NCI-H510A (cell line): ENCODE data around the gene ANKS1B.
"Not testable (repeated sequence)": the region's sequence is repeated elsewhere in the genome, so short reads cannot be mapped to it uniquely, and the experiment has no call there.

Source experiments
- DNase-seq: peaks from one replicate; lab custom pipeline; 2025; lab: John Stamatoyannopoulos, UW

ANKS1B gene

DNA sequence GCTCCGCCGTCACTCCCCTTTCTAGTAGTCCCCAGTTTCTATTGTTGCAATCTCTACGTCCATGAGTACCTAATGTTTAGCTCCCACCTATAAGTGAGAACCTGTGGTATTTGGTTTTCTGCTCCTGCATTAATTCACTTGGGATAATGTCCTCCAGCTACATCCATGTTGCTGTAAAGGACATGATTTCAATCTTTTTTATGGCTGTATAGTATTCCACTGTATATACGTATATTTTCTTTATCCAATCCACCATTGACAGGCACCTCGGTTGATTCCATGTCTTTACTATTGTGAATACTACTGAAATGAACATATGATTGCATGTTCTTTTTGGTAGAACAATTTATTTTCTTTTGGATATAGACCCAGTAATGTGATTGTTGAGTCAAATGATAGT is 114.7 kb downstream of the ANKS1B start:
- DNase-seq, result no peak

DNA sequence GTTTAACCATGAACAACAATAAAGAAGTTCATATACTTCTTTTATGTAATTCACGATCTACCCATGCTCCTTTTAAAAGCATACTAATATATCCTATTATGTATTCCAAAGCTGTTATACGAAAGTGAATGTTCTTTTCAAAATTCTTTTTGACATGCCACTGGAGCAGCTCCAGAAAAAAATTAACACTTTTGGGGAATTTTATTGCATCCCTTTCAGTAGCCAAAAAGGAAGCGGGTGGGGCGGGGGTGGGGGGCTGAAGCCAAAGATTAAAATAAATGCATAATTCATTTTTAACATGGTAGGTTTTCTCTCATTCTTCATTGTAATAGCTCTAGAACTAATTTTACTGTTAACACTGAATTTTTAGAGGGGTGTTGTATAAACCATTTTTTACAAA is 123.0 kb downstream of the ANKS1B start:
- DNase-seq, result no peak

- DNase-seq, result no peak
These were observed 125.6 kb downstream of the ANKS1B start for GRCh38 chr12:99859126-99859525.

DNA sequence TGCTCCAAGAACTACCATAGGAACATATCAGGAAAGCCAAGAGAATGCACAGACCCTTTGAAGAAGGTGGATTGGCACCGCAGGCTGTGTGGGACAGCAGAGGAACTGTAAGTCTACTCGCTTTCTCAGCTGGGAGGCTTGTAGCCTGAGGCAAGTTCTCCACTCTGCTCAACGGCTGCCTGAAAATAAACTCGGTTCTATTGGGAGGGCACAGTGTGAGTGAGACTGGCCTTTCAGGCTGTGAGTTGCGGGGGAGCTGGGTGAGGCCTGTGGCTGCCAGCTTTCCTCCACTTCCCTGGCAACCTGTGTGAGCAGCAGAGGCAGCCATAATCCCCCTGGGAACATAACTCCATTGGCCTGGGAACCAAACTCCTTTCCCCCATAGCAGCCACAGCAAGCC is 132.1 kb downstream of the ANKS1B start:
- DNase-seq, result no peak

DNA sequence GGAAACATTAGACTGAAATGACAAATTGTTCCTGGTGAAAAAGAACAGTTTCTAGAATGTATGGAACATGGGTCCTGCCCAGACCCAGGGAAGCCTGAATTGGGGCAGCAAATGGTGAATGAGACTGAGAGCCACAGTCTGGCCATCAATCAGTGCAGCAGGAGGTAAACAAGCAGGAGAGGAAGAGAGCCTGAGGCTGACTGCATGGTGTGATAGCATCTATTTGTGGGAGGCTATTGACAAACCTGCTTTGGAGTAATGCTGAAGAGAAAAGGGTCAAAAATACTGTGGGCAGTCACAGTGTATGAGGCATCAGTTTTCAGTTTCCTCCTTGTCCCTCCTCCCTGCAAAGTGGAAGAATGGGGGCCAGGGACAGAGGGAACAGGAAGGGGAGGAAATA is 136.8 kb downstream of the ANKS1B start:
- no peak for DNase-seq

DNA sequence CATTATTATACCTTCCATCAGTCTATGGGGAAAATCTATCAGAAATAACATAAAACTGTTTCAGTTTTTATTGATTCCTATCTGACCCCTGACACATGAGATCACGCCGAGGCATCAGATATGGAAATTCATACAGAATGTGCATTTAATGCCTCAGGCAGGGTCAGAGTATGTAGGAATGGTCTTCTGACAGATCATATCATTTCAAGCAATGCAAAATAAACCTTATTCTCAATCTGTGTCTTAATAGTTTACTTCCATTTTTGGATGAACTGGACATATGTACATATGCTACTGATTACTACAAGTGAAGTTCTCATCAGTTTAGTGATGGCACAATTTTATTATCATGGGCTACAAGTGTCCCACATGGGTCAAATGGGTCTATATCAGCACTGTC is 150.0 kb downstream of the ANKS1B start:
- DNase-seq, result no peak

DNA sequence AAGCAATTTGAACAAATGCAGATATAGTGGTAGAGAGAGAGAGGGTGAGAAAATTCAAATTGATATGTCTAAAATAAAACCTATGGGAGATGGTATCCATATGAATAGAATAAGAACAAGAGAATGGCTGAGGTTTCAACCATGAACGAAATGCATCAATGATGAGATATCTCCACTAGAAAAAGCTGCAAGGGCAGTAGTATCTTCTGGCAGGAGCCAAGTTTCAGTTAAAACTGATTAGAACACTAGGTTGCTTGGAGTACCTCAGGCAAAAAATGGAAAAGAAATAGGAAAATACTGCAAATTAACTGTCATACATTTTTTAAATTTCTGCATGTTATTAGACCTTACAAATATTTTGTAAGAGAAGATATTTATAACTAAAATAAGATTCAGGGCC is 151.3 kb downstream of the ANKS1B start:
- DNase-seq, result no peak

DNA sequence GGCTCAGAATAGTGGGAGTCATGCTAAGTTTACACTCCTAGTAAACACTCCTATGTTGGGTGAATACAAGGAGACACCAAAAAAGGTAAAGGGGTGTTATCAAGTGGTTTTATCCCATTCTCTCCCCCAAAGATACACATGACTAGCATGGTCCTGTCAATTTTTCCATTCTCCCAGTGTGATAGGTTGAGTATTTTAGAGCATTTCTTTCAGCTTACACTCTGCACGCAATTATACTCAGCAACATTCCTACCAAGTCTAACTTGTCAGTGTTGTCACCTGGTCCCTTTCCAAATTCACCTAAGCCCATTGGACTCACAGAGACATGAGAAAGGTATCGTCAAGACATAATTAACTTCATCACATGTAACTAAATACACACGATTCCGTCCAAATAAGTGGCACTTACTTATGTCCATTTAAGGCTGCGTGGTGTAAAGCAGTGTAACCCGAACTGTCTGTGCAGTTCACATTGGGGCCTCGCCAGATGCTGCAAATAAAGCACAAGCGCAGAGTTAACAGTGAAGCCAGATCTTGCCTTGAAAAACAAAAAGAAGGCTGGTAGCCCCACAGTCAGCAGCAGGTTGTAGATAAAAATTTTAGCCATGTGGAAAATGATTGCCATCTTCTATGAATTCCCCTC is 159.7 kb downstream of the ANKS1B start:
- DNase-seq, result no peak

- no peak for DNase-seq
These were observed 162.5 kb downstream of the ANKS1B start for GRCh38 chr12:99822273-99822672.

DNA sequence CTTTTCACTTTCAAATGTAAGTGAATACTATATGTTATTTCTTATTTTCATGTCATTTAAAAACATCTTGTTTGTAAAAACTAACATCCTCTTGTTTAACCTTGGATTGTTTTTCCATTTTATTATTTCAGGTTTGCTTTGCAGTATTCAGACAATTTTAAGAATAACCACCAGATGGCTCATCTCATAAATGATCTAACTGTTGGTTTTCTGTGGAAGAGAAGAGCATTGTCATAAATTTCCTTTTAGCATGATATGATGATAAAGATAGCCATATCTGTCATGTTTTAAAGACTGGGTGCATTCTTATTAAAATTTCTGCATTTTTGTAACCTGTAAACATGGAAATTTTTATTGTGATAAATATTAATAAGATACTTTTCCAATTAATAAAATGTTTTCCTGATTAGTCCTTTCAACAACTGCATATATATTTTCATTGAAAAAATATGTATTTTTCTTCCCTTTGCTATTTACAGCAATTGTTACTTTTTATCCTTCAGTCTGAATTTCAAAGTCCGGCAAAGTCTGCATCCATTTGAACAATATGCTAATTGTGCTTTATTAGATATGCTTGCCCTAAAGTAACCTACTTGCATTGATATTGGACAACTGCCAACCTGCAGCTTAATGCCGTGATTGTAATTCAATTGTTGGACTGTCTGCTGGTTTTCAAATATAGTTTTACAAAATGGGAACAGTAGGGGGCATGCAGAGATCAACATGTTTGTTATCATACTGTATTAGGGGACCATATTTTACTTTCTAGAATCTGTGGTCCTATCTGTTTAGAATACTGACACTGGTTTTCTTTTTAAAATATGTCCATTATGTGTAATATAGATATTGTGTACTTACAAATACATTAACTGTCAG is 173.8 kb downstream of the ANKS1B start:
- no peak for DNase-seq

DNA sequence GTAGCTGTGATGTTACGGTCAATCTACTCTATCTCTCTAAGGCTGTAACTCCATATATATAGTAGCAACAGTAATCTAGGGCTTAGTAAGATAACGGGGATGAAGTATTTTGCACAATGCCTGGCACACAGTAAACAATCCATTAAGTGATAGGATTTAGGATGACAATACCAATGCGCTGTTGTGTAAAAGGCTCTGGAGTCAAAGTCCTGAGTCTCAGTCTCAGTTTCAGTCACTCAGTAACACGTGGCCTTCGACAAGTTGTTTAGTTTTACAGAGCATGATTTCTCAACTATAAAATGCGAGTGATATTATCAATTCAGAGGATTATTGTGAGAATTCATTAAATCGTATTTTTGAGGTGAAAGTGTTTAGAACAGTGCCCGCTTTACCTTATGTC is 174.8 kb downstream of the ANKS1B start:
- no peak for DNase-seq

- DNase-seq, result no peak
These were observed 178.4 kb downstream of the ANKS1B start for GRCh38 chr12:99806304-99806703.

DNA sequence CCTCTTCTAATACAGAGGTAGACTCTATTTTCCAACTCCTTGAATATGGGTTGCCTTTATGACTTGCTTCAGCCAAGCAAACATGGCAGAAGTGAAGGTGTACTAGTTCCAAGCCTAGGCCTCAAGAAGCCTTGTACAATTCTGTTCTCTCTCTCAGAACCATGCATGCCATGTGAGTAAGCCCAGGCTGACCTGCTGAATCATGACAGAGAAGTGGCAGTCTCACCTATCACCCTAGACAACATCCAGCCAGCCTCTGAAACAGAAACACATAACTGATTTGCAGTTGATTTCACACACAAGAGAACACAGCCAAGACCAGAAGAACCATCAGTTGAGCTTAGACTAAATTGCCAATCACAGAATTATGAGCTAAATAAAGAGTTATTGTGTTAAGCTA is 180.0 kb downstream of the ANKS1B start:
- no peak for DNase-seq

GRCh38 chr12:99800605-99801004 is 184.1 kb downstream of the ANKS1B start:
- DNase-seq, result no peak

- not testable (repeated sequence) for DNase-seq
These were observed 186.8 kb downstream of the ANKS1B start for GRCh38 chr12:99797931-99798330.

DNA sequence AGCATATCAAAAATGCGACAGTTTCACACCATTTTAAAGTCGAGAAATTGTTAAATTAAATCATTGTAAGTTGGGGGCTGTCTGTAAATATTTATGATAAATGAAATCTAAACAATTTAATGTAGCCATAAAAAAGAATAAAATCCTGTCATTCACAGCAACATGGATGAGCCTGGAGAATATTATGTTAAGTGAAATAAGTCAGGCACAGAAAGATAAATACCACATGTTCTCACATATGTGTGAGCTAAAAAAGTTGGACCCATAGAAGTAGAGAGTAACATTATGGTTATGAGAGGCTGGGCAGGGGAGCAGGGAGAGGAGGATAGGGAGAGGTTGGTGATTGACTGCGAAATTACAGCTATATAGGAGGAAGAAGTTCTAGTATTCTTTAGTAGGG is 201.3 kb downstream of the ANKS1B start:
- no peak for DNase-seq

DNA sequence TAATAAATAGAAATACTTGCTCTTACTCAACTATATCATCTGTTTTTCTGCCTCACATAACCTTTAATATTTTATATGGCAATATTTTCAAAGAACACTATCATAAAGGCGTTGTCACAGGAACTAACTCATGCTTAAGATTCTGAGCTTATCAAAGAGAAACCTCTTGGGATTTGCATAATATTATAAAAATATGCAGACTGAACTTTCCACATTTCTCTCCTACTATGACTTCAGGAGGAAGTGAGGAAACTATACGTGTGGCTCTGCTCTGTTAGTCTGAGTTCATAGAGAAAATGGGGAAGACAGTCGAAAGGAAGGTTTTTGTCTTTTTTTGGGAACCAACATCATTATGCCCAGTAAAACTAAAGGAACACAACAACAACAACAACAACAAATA is 212.5 kb downstream of the ANKS1B start:
- no peak for DNase-seq

DNA sequence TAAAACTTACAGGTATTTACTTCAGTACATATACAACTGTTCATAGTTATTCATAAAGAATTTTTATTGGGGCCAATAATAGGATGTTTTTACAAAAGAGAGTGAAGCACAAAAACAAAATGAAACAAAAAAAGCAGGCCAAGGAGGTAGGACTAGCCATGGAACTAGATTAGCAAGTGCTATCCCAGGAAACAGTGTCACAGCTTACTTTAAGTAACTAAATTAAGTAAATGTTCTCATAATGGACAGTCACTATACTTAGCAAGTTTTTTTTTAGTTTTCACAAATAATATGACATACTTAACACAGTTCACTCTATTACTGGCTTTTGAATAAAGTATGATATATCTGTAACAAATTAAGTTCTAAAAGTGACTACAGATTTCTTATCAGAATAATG is 213.1 kb downstream of the ANKS1B start:
- no peak for DNase-seq

- DNase-seq, result no peak
These were observed 215.2 kb downstream of the ANKS1B start for GRCh38 chr12:99769396-99769980.

GRCh38 chr12:99768758-99769157 is 216.0 kb downstream of the ANKS1B start:
- DNase-seq, result no peak

DNA sequence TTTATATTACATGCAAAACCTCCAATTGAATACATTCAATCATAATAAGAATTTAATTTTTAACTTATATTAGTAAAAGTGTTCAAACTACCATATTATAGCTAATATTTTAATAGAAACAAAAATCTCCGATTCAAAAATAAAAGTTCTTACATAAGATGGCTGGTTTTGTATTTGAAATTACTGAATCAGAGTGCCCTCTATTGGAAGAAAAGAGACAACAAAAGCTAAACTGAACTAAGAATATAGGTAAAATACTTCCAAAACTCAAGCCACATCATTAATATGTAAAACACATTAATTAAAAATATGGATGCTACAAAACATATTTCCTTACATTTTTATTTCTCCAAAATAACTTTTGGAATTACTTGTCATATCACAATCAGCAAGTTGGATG is 216.9 kb downstream of the ANKS1B start:
- DNase-seq, result no peak

DNA sequence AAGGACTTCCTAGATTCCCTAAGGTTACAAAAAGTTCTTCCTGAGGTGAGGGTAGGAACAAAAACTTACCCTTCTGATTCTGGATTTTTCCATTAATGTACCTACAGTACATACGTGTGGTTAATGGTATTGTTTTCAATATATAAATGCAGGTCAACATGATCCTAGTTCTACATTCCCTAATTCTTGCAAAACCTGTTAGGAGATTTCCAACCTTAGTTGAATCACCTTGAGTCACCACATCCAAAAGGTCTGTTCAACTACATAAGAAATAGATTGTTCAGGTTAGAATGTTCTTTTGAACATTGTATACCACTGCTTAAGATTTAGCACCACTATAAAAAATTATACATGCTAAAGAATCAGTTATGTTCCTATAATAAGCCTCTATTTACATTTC is 218.3 kb downstream of the ANKS1B start:
- DNase-seq, result no peak

DNA sequence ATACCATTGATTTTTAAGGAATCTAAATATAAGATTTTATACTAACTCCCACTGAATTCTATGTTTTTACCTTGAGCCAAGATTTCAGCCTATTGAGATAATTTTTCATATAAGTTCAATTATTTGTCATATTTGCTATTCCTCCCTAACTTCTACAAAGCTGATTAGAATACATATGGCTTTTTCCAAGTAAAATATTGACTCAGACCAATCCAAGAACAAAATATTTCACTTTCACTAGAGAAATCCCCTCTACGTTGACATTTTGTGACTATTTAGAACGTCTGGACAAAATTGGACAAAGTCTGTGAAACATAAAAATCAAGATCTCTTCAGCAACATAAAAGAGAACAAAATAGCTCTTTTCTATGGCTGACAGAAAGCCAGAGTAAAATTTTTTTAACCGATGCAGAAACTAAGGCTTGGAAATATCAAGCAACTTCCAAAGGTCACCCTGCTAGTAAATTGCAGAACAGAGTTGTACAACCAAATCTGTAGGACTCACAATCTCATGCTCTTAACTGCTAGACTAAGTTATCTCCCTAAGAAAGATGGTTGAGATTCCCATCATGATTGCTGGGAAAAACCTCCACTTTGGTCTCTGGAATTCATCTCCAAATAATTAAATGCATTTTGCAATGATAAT is 219.1 kb downstream of the ANKS1B start:
- no peak for DNase-seq
